Kidney (tissue), 14 donors: ENCODE data around the gene MAT2A. TPM values are rescaled to one million over a fixed set of nuclear protein-coding genes. Genes with fewer than 3 reads are reported as not detected.
A peak's percentile ranks its signal among the peaks of the same experiment; 100 is the strongest.

Experiments
- DNase-seq, 5 donors: peaks; one replicate each; pipeline ENCODE4 v3.0.0-alpha.2; 2013 to 2020
- FAIRE-seq: peaks from 2 replicates; lab custom pipeline; 2012; peaks lifted over from hg19 to GRCh38; lab: Jason Lieb, UNC
- H3K27ac ChIP-seq, 2 donors: one replicate each; pipeline ENCODE4 v1.7.0; 2013; ENCODE audit warnings: low read depth in 2 of 2, low read length in 2 of 2, inconsistent platforms in 1 of 2
- H3K27me3 ChIP-seq: one replicate; pipeline ENCODE4 v1.7.1; 2013; ENCODE audit warnings: low read length, inconsistent platforms; ENCODE audit not compliant: control insufficient read depth, insufficient read depth
- H3K36me3 ChIP-seq, 3 donors: one replicate each; pipeline versions ENCODE4 v1.7.0 to v1.7.1; 2013; ENCODE audit warnings: low read length in 3 of 3, control low read depth in 1 of 3, inconsistent platforms in 1 of 3; ENCODE audit not compliant: insufficient read depth in 3 of 3, control insufficient read depth in 2 of 3
- H3K4me1 ChIP-seq, 3 donors: one replicate each; pipeline versions ENCODE4 v1.7.0 to v1.7.1; 2013; ENCODE audit warnings: low read length in 3 of 3, inconsistent platforms in 1 of 3, low read depth in 1 of 3; ENCODE audit not compliant: control insufficient read depth in 2 of 3, insufficient read depth in 2 of 3
- H3K4me3 ChIP-seq, 3 donors: one replicate each; pipeline versions ENCODE4 v1.7.0 to v1.8.1; 2013; ENCODE audit warnings: low read length in 3 of 3, control low read depth in 1 of 3, inconsistent platforms in 1 of 3
- H3K9ac ChIP-seq, 3 donors: one replicate each; pipeline versions ENCODE4 v1.7.0 to v1.7.1; 2013; ENCODE audit warnings: low read length in 3 of 3, control low read depth in 1 of 3, inconsistent platforms in 1 of 3
- H3K9me3 ChIP-seq, 3 donors: one replicate each; pipeline versions ENCODE4 v1.7.0 to v1.7.1; 2013; ENCODE audit warnings: low read length in 3 of 3, control low read depth in 1 of 3, inconsistent platforms in 1 of 3; ENCODE audit not compliant: control insufficient read depth in 2 of 3, insufficient read depth in 1 of 3
- CTCF ChIP-seq: IDR thresholded peaks from 3 replicates; pipeline ENCODE4 v1.5.1; 2012; ENCODE audit warnings: mild to moderate bottlenecking, moderate library complexity, borderline replicate concordance; ENCODE audit not compliant: insufficient read depth; ENCODE audit errors: extremely low read depth
- intact Hi-C: fragments of 100-400 bp; cut with DNase I; formaldehyde crosslinking; loops from one replicate; pipeline ENCODE4 v1.11.1; 2022
- polyA plus RNA-seq: library from polyadenylated mRNA; stranded (reverse); fragments of 350-450 nt; fragmentation: Illumina TruSeq; extraction: RNeasy Lipid Tissue Mini Kit (QIAGEN cat#74804); gene quantifications from one replicate; pipeline ENCODE4 v1.2.3, GENCODE V29; 2014; ENCODE audit warnings: low read depth, low replicate concordance; ENCODE audit not compliant: insufficient read depth
- total RNA-seq: library from RNA; stranded (reverse); fragmentation: NEBNext Ultra II Directional; extraction: Animal tissue kit (Norgen Biotek cat#: 25700); gene quantifications from one replicate; pipeline ENCODE4 v1.2.1, GENCODE V29; 2021
- donor health status: control.
- donor health status: control.
- donor health status: control.
- donor health status: control.
- donor health status: control.
- donor health status: DM: yes; HTN: yes; CAD: no.
- donor health status: Normal renal cell carcinoma (clear cell type).

MAT2A gene
- total and polyA plus RNA-seq, 2 donors from 2014 or later = 155 to 300 TPM

- no peaks in the 10 kb centered on the region for H3K9me3 ChIP-seq
- FAIRE-seq (no peak), DNase-seq (peak in 3 of 5 donors; percentile 44 to 51 (median 47))
- H3K9ac ChIP-seq = no peak overlapping the region
- H3K4me3 ChIP-seq = no peak overlapping the region
- intact Hi-C loops = no loop called here
- H3K36me3 ChIP-seq = no peaks in the 10 kb centered on the region
- peak overlapping the region; percentile 10 to 48 for H3K27ac ChIP-seq
- no peaks in the 10 kb centered on the region for H3K27me3 ChIP-seq
- peaks cover 0 to 14% (median 5%) of the 10 kb centered on the region in 3 donors for H3K4me1 ChIP-seq
- TF ChIP-seq CTCF = no peak
Measured at GRCh38 chr2:85504778-85505261, 34.1 kb upstream of the MAT2A start.

- FAIRE-seq = no peak
- H3K9me3 ChIP-seq = no peaks in the 10 kb centered on the region
- peak overlapping the region in 1 of 2 donors; percentile 14 for H3K27ac ChIP-seq
- H3K36me3 ChIP-seq = no peaks in the 10 kb centered on the region
- no peaks in the 10 kb centered on the region for H3K27me3 ChIP-seq
- peaks cover 0 to 14% (median 5%) of the 10 kb centered on the region in 3 donors for H3K4me1 ChIP-seq
- no peak for TF ChIP-seq CTCF
- DNase-seq = no peak
- H3K4me3 ChIP-seq = no peak overlapping the region
- intact Hi-C loops = no loop called here
- H3K9ac ChIP-seq = no peak overlapping the region
Measured at GRCh38 chr2:85505551-85506238, 33.3 kb upstream of the MAT2A start.

- intact Hi-C loops = no loop called here
- H3K4me3 ChIP-seq = no peak overlapping the region
- no peak overlapping the region for H3K9ac ChIP-seq
- H3K4me1 ChIP-seq = peaks cover 0 to 18% (median 5%) of the 10 kb centered on the region in 3 donors
- no peak overlapping the region for H3K27ac ChIP-seq
- FAIRE-seq (no peak), DNase-seq (no peak)
- H3K36me3 ChIP-seq = no peaks in the 10 kb centered on the region
- no peak for TF ChIP-seq CTCF
- H3K9me3 ChIP-seq = no peaks in the 10 kb centered on the region
- H3K27me3 ChIP-seq = no peaks in the 10 kb centered on the region
Measured at GRCh38 chr2:85506768-85507181, 32.2 kb upstream of the MAT2A start.
